Stromal cell of bone marrow (primary cell): ENCODE data around the gene CDS2.

ENCODE experiments used
- DNase-seq: peaks from one replicate; pipeline ENCODE4 v3.0.0-alpha.2; 2012; ENCODE audit warnings: low read depth

Gene CDS2

GRCh38 chr20:5153612-5154542 lies 27.1 kb downstream of the CDS2 start:
- DNase-seq = no peak

- DNase-seq = no peak
Observed at GRCh38 chr20:5154543-5154925, 27.7 kb downstream of the CDS2 start.

GRCh38 chr20:5155404-5155803 lies 28.6 kb downstream of the CDS2 start:
- no peak for DNase-seq

DNA sequence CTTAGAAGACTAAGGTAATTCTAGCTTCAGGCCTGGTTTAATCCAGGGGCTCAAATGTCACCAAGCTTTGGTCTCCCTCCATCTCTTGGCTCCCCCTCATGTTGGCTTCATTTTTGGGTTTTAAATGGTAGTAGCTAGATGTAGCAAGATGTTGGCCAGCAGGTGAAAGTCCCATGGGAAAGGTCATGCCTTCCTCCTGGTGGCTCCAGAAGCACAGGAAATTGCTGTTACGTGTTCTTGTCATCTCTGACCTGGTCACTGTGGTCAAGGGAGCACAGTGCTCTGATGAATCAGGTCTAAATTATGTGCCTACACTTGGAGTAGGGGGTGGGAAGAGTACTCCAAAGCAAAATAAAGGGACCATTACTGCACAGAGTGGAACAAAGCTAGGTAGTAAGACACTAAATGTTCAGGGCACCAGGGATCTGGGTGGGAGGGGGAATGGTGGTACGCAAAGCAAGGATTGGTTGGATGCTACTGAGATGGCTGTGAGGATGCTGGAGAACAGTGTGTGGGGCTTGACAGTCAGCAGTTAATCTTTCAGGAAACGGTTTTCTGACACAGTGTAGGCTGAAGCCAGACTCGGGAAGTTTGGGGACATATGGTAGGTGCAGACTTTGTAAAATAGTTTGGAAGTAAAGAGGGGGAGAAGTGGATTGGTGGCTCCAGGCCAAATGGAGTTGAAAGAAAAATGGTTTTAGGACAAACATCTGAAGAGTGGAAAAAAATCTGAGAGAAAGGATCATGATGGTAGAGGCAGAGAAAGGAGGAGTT lies 30.1 kb downstream of the CDS2 start:
- no peak for DNase-seq

DNA sequence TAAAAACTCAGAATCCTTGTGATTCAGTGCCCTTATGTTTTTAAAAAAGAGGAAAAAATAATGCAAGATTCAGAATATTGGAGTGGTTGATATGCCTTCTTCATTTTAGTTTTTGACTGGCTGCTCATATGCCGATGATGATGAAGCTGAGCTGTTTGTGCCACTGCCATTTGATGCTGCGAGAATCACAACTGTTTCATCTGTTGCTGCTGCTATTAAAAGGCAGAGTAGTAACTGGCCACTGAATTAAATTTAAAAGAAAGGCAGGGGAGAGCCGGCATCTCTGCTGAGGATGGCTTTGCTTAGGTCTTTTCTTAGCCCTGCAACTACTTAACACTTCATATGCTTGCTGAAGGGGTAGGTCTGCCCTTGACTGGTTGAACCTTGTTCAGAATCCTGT lies 33.1 kb downstream of the CDS2 start:
- DNase-seq = no peak

- DNase-seq = no peak
Observed at GRCh38 chr20:5160882-5161281, 34.1 kb downstream of the CDS2 start.

DNA sequence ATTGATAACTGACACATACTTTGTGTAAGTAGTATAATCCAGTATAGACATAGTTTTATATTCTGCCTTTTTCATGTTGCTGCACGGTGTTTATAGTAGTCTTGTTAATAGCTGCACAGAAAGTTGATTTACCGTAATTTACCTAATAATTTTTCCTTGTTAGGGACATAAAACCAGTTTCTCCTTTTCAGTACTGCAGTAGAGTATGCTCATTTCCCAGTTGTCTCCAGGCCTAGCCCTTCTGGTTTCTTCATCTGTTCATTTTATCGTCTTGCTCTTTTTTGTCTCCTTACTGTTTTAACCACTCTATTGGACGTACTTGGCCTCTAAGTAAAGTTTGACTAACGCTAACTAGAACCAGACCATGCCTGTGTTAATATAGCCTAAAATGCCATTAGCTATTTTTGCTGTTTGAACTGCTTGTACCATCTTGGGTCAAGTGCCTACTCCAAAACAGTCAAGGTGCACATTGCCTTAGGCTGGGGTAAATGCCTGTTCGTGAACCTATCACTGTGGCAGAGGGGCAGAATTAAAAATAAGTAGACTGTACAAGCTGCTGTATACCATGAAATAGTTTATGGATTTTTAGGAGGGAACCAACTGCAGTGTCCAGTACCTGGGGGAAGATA lies 34.8 kb downstream of the CDS2 start:
- DNase-seq = no peak

- DNase-seq = no peak
Observed at GRCh38 chr20:5164645-5165625, 38.1 kb downstream of the CDS2 start.

GRCh38 chr20:5168651-5169396 lies 42.0 kb downstream of the CDS2 start:
- DNase-seq = no peak

DNA sequence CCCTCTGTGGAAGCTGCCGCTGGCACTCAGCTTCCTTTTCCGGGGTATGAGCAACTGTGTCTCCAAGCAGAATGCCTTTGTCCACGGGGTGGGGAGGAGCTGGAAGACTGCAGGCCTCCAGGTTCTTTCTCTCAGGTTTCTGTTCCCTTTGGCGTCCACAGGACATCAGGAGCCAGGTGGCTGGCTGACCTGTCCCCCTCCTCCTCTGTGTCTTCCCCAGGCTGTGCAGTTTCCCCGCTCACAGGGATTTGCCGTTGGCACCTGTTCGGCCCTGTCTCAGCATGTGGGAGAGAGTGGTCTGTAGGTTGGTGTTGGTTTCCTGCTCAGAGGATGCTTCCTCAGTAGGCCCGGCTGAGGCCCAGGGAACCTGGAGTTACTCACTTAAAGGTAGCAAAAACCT lies 43.5 kb downstream of the CDS2 start:
- no peak for DNase-seq

DNA sequence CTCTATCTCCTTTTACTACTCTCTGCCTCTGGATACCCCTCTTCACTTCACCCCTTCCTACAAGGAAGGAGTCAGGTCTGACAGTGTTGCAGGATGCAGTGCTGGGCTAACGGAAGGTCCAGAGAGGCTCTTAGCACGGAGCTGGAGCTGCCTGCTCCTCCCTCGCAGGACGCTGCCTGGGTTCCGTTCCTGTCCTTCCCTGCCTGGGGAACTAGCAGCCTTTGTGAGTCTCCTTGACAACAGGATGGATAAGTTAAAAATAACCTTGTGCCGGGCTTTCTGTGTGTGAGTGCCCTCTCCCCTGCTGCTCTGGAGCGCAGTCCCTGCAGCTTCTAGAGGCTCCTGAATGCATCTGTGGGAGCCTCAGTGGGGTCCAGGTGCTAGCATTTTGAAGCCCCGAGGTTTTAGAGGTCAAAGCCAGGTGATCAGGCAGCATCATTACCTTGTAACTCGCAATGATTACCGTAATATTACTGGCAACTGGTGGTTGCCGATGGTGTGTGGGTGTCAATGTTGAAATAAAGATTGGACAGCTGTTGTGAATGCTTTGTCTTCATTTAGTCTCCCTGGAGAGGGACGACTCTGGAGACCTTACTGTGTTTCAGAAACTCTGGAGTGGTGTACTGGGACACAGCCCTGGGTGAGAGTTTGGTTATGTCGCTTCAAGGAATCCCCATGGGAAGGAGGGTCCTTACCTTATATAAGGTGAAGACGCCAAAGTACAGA lies 44.4 kb downstream of the CDS2 start:
- no peak for DNase-seq

DNA sequence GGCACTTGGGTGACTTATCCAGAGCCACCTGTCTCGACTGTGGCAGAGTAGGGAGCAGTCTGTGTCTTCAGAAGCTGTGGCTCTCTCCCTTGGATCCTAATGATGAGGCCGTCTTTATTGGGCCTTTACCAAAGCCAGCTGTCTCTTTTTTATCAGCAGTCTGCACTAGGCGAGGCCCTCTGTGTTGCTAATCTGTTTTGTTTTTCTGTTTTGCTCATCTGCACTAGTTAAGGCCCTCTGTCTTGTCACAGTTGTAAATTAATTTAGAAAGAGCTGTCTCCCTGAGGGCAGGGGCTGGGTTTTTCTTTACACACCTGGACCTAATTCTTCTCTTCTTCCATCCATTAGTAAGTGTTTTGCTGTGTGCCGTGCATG lies 45.0 kb downstream of the CDS2 start:
- DNase-seq = no peak

DNA sequence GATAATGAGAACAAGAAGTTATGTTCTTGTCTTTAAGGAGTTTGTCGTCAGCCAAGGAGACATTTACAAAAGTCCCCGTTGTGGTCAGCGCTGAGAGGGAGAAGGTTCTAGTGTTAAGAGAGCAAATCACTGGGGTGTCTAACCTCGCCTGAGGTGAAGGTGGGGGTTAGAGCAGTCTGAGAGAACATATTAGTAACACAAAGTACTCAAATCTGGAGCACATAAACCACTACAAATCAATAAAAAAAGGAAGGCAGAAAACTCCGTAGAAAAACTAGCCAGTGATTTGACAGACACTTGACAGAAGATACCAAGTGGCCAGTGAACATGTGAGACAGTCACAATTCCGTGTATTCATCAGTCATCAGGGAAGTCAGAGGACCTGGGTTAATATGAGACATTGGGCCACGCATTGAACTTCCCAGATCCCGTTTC lies 45.4 kb downstream of the CDS2 start:
- DNase-seq = no peak

DNA sequence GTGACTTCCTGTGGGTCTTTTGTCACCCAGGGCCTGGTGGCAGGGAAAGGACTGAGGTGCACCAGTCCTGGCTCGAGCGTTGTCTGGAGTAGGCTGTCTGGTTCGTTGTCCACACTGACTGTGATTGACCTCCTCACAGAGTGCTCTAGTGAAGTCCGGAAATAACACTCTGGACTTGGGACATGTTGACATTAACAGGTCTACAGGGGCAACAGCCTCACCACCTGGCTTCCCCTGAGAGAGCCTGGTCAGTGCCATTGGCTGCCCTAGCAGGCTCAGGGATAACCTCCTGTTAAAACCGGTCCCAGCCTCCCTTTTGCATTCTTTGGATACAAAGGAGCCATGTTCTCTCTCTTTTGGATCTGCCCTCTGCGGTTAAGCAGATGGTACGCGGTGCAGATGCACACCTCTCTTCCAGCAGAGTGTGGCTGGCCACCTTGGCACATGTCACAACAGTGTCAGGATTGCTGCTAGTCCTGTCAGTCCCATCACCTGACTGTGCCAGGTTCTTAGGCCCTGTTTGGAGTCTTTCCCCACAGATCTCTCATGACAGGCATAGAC lies 46.2 kb downstream of the CDS2 start:
- DNase-seq = no peak

GRCh38 chr20:5173751-5174150 lies 46.9 kb downstream of the CDS2 start:
- no peak for DNase-seq

DNA sequence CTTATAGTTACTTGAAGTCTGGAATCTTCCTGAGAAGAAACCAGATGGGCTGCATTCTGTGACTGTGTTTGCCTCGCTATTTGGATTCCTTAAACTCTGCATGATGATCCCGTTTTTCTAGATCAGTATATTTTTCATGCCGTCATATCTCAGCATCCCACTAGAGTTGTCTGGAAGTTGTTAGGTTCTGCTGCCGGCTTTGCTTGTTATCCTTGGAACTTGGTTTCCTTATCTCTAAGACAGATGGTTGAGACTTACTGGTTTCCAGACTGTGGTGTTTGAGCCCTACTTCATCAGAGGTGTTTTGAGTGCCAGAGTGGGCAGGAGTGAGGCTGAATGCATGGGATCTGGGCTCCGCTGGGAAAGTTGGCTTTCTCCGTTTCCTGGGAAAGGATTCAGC lies 50.3 kb downstream of the CDS2 start:
- DNase-seq = no peak

DNA sequence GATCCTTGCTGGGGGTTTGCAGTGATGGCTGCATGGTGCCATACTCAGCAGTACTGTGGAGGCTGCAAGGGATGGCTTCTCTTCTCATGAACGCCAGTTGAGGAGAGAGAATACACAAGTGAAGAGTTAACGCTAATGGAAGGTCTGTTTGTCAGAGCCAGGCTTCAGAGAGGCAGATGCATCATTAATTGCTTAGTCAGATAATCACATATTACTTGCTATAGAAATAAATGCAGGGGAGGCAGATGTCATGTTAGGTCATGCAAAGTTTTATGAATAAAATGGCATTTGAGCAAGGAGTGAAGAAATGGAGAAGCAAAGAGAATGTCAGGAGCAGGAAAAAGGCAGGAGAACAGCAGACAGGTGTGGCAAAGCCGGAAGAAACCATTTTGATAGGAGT lies 51.2 kb downstream of the CDS2 start:
- no peak for DNase-seq

DNA sequence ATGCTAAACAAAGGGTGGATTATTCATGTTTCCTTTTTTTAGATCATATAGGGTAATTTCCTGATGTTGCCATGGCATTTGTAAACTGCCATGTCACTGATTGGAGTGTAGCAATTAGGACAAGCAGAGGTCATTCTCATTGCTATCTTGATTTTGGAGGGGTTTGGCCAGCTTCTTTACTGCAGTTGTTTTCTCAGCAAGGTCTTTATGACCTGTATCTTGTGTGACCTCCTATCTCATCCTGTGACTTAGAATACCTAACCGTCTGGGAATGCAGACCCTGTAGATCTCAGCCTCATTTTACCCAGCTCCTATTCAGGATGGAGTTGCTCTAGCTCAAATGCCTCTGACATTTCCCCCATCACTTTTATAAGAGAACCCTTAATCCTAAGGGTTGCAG lies 53.6 kb downstream of the CDS2 start:
- DNase-seq = no peak

GRCh38 chr20:5180933-5181332 lies 54.1 kb downstream of the CDS2 start:
- no peak for DNase-seq

DNA sequence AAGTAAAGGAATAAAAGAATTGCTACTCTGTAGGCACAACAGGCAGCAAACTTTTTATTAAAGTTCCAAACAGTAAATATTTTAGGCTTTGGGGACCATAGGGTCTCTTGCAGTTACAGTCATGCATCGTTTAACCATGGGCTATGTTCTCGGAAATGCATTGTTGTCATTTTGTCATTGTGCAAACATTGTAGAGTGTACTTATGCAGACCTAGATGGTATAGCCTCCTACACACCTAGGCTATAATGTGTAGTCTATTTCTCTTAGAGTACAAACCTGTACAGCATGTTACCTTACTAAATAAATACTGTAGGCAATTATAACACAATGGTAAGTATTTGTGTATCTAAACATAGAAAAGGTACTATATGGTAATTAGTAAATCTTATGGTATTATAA lies 54.7 kb downstream of the CDS2 start:
- DNase-seq = no peak
